Psoas muscle (tissue), 8 donors: ENCODE data around the gene COL5A2. TPM values are rescaled to one million over a fixed set of nuclear protein-coding genes. Genes with fewer than 3 reads are reported as not detected.
A peak's percentile ranks its signal among the peaks of the same experiment; 100 is the strongest.

Experiments used
- ATAC-seq, 4 donors: fragments of 200-7000 bp; cut with Tn5 transposase; one replicate each; pipeline ENCODE4 v1.9.1; 2020; ENCODE audit warnings: moderate library complexity in 3 of 4, mild to moderate bottlenecking in 2 of 4
- DNase-seq, 2 donors: peaks; one replicate each; pipeline ENCODE4 v3.0.0-alpha.2; 2020
- H3K27ac ChIP-seq: fragments of 200-600 bp; one replicate; pipeline ENCODE4 v1.8.0; 2022
- H3K27me3 ChIP-seq, 3 donors: fragments of 200-600 bp in 1 of 3; one replicate each; pipeline versions ENCODE4 v1.6.1 to v1.8.0; 2013 to 2022; ENCODE audit warnings: low read length in 2 of 3, mild to moderate bottlenecking in 2 of 3, moderate library complexity in 1 of 3; ENCODE audit not compliant: insufficient read depth in 3 of 3
- H3K36me3 ChIP-seq, 2 donors: fragments of 200-600 bp in 1 of 2; one replicate each; pipeline versions ENCODE4 v1.6.1 to v1.8.0; 2013 to 2022; ENCODE audit warnings: low read depth in 1 of 2, mild to moderate bottlenecking in 1 of 2, moderate library complexity in 1 of 2; ENCODE audit not compliant: insufficient read depth in 1 of 2
- H3K4me1 ChIP-seq: fragments of 200-600 bp; one replicate; pipeline ENCODE4 v1.8.0; 2022
- H3K4me3 ChIP-seq: fragments of 200-600 bp; one replicate; pipeline ENCODE4 v1.8.0; 2022; ENCODE audit warnings: mild to moderate bottlenecking
- H3K9me3 ChIP-seq: fragments of 200-600 bp; one replicate; pipeline ENCODE4 v1.8.0; 2022
- CTCF ChIP-seq: fragments of 200-600 bp; IDR thresholded peaks from one replicate; pipeline ENCODE4 v1.8.0; 2022; ENCODE audit warnings: antibody characterized with exemption
- WGBS, 3 donors: extraction: QIAGEN DNeasy Blood & Tissue Kit; methylation state at CpG; one replicate each; pipeline versions ENCODE4 v1.1.6 to v1.1.7; 2013; 5-methylcytosine and 5-hydroxymethylcytosine counted together
- intact Hi-C, 2 donors: fragments of 100-400 bp; cut with DNase I; formaldehyde crosslinking; loops; one replicate each; pipeline versions ENCODE4 v1.11.0 to v1.14.2; 2022
- polyA plus RNA-seq, 3 donors: library from polyadenylated mRNA; stranded (reverse); fragments of 200-250 nt; gene quantifications; one replicate each; pipeline ENCODE4 v1.2.3, GENCODE V29; 2013
- total RNA-seq, 4 donors: library from RNA; stranded (reverse); fragmentation: NEBNext Ultra II Directional in 2 of 4; extraction: Animal tissue kit (Norgen Biotek cat#: 25700) in 2 of 4; gene quantifications; one replicate each; pipeline versions ENCODE4 v1.2.1 to v1.2.4, GENCODE V29; 2021 to 2023
- donor health status: healthy with polysubstance abuse.
- donor health status: DM: no; HTN: no; CAD: no; lungs with moderate emphysema.
- donor health status: Bipolar disorder and iron deficiency.
- donor health status: healthy.
- donor health status: DM: yes; HTN: yes; CAD: no.
- donor health status: DM: no; HTN: no; CAD: no.
- donor health status: DM: no; HTN: no; CAD: no.
- donor health status: DM: yes; HTN: yes; CAD: no.

The COL5A2 gene
- total and polyA plus RNA-seq, 7 donors = 2.3 to 16.8 (median 3.9) TPM

- H3K9me3 ChIP-seq = no peaks in the 10 kb centered on the region
- no peaks in the 10 kb centered on the region for H3K27me3 ChIP-seq
- no peaks in the 10 kb centered on the region for H3K4me1 ChIP-seq
- TF ChIP-seq CTCF = no peak
- no peak overlapping the region for H3K4me3 ChIP-seq
- DNase-seq (no peak), ATAC-seq (no peak)
- intact Hi-C loops = no loop called here
- 67 to 74% (median 70%) methylated on average over 1 of the region's 1 CpG for WGBS, 3 donors
- no peak overlapping the region for H3K27ac ChIP-seq
- no peaks in the 10 kb centered on the region for H3K36me3 ChIP-seq
These were observed 7.5 kb downstream of the COL5A2 start for GRCh38 chr2:189171956-189172609.

GRCh38 chr2:189168856-189169499, 10.6 kb downstream of the COL5A2 start:
- H3K4me1 ChIP-seq = peaks cover 17% of the 10 kb centered on the region
- DNase-seq (no peak), ATAC-seq (peak in 1 of 4 donors; percentile 52)
- no peak overlapping the region for H3K4me3 ChIP-seq
- TF ChIP-seq CTCF = no peak
- no peaks in the 10 kb centered on the region for H3K27me3 ChIP-seq
- no peaks in the 10 kb centered on the region for H3K36me3 ChIP-seq
- WGBS, 3 donors = 70 to 74% (median 71%) methylated on average over 2 of the region's 2 CpGs
- H3K27ac ChIP-seq = no peak overlapping the region
- no peaks in the 10 kb centered on the region for H3K9me3 ChIP-seq
- intact Hi-C loops = no loop called here

- peaks cover 24% of the 10 kb centered on the region for H3K4me1 ChIP-seq
- no peak for TF ChIP-seq CTCF
- intact Hi-C loops = no loop called here
- WGBS, 3 donors = 87 to 94% (median 89%) methylated on average over 3 of the region's 3 CpGs
- H3K36me3 ChIP-seq = no peaks in the 10 kb centered on the region
- H3K27me3 ChIP-seq = no peaks in the 10 kb centered on the region
- H3K27ac ChIP-seq = no peak overlapping the region
- H3K9me3 ChIP-seq = no peaks in the 10 kb centered on the region
- H3K4me3 ChIP-seq = no peak overlapping the region
- DNase-seq = no peak
- no peak for ATAC-seq
These were observed 13.7 kb downstream of the COL5A2 start for GRCh38 chr2:189165656-189166380.

- Histone ChIP-seq H3K4me3 (no peak overlapping the region), H3K27ac (peak overlapping the region; percentile 82), H3K27me3 (no peaks in the 10 kb centered on the region), H3K4me1 (peaks cover 24% of the 10 kb centered on the region), H3K36me3 (no peaks in the 10 kb centered on the region), H3K9me3 (no peaks in the 10 kb centered on the region)
- 7 to 17% (median 12%) methylated on average over 1 of the region's 1 CpG for WGBS, 3 donors
- intact Hi-C loops = no loop called here
- DNase-seq (no peak), ATAC-seq (peak; percentile 87 to 96 (median 94))
- no peak for TF ChIP-seq CTCF
These were observed 14.8 kb downstream of the COL5A2 start for GRCh38 chr2:189164746-189165145.
